GM21528 (cell line): ENCODE results near the gene NPFFR1.
"Not testable (repeated sequence)": the region's sequence is repeated elsewhere in the genome, so short reads cannot be mapped to it uniquely, and the experiment has no call there.

Experiments
- ATAC-seq: cut with Tn5 transposase; IDR thresholded peaks from one replicate; pipeline ENCODE4 v1.9.1; 2021; ENCODE audit warnings: mild to moderate bottlenecking, moderate library complexity; ENCODE audit not compliant: unreplicated experiment, low FRiP score

NPFFR1 gene

DNA sequence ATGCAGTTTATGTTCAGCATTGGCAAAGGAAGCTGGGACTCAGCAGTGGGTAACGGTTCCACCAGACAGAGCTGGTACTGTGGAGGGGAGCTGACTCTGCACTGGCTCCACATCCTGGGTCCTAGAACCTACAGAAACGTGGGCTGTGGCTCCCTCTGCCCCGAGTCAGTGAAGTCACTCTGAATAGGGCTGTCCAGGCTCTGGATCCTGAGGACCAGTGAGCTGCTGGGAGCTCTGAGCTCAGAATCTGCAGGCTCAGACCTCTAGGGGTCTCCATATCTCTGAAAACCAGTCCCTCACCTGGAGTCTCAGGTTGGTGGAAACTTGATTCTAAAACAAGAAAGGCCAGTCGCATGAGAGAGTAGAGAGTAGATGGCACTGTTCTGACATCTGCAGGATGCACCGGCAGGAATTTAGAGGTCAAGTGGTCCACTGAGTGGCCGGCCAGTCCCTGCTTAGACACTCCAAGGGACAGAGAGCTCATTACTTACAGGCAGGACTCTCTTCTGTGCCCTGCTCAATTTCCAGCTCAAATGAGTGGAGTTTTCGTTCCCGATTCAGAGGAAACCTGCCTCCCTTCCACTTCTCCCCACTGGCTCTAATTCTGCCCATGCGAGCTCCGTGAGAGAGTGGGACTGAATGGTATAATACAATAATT, 18.6 kb downstream of the NPFFR1 start:
- no peak for ATAC-seq

DNA sequence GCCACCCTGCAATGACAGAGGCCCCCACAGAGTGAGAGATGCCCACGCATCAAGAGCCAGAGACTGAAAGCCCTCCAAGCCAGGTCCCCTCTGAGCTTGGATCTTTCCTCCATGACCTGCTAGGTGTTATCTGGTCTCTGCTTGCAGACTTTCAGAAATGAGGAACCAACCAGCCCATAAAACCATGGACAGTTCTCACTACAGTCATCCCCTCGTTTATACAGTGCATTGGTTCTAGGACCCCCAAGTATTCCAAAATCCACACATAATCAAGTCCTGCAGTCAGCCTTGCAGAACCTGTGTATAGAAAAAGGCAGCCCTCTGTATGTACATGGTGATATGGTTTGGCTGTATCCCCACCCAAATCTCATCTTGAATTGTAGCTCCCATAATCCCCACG, 23.1 kb downstream of the NPFFR1 start:
- ATAC-seq = no peak

DNA sequence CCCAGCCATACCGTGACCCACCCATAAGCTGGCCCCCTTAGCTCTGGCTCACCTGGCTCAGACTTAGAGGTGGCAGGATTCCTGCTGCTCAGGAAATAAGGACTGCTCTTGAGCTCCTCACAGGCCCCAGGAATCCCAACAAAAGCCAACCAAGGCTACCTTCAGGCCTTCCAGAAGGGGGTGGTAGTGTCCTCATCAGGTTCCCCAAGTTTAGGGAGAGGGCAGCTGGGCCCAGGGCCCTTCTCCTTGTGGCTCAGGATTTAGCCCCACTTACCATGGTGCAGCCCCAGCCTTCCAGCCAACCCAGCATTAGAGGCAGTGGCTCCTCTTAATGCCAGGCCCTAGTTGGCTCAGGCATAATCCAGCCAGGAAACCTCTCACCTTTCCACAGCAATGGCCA, 23.5 kb downstream of the NPFFR1 start:
- no peak for ATAC-seq

DNA sequence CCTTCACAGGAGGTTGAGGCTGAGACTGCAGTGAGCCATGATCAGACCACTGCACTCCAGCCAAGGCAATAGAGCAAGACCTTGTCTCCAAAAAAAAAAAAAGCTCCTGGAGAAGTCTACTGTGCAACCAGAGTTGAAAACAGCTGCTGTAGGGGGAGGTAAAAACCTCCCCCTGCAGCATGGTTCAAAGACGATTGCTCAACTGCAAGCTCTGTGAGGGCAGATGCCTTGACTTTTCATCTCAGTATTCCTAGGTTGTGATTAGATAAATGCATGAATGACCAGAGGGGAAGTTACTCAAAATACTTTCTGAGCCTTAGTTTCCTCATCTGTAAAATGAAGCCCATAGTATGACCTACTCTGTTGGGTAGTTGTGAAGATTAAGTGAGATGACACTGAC, 25.6 kb downstream of the NPFFR1 start:
- ATAC-seq = no peak

DNA sequence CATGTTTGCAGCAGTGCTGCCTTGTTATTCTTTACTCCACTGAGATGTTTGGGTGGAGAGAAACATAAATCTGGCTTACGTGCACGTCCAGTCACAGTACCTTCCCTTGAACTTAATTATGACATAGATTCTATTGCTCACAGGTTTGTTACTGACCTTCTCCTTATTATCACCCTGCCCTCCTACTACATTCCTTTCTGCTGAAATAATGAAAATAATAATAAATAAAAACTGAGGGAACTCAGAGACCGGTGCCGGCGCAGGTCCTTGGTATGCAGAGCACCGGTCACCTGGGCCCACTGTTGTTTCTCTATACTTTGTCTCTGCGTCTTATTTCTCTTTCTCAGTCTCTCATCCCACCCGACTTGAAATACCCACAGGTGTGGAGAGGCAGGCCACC, 26.0 kb downstream of the NPFFR1 start:
- ATAC-seq = not testable (repeated sequence)

DNA sequence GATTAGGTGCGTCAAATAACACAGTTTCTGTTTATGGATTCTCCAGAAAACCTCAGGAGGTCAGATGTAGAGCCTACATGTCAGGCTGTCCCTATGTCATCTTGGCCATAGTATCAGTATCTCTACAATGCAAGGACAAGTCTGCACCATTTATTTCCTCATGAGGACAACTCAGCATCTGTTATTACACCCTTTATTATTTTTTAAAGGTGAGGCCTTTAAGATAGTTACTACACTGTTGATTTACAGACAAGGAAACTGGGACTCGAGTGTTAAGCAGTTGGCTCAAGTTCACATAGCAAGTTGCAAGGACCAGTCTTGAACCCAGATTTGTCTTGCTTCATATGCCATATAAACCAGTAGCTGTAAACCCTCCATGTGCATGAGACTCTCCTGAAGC, 27.3 kb downstream of the NPFFR1 start:
- no peak for ATAC-seq

DNA sequence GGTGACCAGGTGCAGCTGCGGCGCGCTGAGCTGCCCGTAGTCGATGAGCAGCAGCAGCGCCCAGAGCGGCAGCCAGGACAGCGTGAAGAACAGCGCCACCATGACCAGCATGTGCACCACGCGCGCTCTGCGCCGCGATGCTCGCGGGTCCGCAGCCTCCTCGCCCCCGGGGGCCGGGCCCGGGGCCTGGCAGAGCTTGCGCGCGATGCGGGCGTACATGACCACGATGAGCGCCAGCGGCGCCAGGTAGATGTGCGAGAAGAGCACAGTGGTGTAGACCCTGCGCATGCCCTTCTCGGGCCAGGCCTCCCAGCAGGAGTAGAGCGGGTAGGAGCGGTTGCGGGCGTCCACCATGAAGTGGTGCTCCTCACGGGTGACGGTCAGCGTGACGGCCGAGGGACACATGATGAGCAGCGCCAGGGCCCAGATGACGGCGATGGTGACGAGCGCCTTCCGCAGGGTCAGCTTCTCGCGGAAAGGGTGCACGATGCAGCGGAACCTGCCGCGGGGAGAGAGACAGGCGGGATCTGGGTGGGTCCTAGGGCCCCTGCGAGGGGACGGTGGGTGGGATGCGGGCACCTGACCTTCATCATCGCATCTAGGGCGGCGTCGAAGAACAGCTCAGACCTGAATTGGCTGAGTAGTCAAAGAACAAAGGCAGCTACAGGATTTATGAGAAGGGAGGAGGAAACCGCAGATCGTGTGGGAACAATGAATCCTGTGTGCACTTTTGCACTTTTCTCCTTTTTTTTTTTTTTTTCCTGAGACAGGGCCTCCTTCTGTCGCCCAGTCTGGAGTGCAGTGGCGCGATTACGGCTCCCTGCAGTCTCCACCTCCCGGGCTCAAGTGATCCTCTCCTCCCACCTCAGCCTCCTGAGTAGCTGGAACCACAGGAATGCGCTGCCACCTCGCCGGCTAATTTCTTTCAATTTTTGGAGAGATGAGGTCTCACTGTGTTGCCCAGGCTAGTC, 28.2 kb downstream of the NPFFR1 start:
- ATAC-seq = no peak

DNA sequence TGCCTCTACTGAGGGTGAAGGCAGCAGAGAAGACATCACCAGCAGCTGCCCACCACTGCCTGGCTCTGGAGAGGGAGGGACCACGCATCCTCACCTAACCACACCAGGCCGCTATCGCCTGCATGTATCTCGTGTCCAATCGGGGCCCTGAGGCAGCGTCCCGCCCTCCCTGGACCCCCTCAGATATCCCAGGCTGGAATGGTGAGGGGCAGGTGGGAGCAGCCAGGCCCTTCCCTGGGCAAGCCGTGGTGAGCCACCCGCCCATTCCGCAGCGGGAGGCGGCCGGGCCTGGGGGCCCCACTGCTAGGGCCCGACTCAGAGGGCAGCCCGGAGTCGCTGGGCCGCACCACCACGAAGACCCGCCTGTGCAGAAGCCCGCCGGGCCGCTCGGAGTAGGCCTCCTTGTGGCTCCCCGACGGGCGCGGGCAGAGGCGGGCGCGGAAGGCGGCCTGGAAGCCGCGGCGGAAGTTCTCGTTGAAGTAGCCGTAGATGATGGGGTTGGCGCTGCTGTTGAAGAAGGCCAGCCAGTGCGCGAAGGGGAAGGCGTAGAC, 29.0 kb downstream of the NPFFR1 start:
- no peak for ATAC-seq

DNA sequence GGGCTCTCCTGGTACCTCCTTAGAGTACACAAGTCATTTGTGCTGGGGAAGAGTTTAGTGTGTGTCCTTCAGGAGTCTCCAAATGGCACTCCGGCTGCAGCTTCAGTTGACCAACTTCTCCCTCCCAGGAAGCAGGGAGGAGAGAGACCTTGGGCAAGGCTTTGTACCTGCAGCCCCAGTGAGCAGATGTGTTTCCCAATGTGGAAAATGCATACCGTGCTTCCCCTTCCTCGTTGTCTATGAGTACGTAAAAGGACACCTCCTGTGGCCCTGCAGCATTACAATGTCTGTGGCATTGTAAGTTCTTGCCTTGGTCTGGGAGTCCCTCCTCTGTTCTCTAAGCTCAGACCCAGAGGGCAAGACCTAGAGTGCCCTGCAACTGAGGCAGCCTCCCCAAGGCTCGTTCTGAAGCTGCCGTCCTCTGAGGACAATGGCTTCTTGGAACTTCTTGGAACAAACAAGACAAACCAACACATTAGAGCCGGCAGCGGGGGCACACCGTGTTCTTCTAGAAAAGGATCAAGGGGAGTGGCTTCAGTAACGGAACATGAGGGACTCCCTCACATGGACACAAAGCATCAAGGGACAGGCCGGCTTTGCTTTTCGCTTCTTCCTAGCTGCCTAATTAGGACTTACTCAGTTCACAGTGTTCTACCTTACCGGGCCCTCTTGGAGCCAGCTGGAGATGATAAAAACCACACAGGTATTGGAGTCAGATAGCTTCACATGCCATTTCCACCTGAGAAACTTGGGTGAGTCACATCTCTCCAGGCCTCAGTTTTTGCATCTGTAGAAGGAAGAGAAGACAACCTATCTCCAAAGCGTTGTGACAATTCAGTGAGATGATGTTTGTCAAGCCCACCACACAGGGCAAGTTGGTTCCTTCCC, 29.7 kb downstream of the NPFFR1 start:
- no peak for ATAC-seq

DNA sequence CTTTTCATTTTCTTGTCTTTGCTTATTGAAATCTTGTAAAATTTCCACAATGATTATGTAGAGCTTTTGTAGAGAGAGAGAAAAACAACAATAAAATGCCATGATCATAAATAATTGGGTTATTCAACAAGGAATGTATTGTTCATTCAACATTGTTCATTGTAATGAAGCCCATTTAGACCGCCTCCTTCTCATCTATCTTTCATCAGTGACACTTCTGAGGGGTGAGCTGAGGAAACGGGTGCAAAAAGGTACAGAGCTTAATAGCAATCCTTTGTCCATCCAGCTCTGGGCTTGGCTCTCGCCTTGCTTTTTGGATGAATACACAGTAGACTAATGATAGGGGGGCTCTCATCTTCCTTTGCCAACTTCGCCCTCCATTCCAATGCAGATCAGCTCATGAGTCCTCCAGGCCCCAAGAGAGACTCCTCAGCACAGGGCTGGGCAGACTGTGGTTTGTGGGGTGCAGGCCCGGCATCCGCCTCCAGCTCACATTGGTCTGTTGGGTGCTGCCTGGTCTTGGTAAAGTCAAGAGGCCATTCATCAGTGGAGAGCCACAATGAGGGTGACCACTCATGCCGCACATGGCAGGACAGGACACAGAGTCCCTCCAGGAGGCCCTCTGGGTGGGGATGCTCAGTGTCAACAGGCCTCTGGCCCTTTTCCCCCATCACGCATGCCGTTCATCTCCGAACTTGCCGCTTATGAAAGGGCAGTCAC, 32.7 kb downstream of the NPFFR1 start:
- no peak for ATAC-seq

DNA sequence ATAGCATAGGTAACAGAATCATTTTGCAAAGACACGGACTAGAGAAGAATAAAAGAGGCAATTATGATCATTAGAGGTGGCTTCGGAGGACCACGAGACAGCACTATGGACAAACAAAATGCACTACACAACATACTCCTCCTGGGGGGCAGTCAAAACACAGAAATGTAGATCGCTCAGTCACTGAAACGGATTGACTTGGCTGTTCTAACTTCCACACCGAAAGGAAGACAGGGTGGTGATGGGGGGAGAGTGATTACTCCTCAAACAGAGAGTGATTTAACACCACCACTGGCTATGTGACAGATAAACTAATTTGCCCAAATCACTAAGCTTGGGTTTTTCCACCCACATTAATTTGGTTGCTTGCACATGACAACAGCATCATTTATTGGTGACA, 36.4 kb downstream of the NPFFR1 start:
- no peak for ATAC-seq

DNA sequence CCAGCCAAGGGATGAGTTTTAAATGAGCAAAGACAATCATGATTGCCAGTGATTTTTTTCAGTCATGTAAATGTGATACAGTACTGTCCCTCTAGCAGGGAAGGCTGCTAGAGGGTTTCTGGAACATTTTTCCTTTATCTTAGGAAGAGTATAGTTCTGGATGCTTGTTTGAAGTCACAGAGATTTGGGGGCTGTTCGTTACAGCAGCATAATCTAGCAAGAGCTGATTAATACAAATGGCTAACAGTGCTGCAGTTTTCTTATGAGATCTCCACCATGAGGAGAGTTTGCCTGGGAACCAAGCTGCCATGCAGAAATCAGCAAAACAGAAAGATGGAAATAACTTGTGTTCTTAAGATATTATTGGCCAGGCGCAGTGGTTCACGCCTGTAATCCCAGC, 42.7 kb downstream of the NPFFR1 start:
- no peak for ATAC-seq

DNA sequence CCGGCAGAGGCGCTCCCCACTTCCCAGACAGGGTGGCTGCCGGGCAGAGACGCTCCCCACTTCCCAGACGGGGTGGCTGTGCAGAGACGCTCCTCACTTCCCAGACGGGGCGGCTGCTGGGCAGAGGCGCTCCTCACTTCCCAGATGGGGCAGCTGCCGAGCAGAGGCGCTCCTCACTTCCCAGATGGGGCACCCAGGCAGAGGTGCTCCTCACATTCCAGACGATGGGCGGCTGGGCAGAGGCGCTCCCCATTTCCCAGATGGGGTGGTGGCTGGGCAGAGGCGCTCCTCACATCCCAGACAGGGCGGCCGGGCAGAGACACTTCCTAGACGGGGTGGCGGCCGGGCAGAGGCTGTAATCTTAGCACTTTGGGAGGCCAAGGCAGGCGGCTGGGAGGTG, 43.8 kb downstream of the NPFFR1 start:
- ATAC-seq = not testable (repeated sequence)

DNA sequence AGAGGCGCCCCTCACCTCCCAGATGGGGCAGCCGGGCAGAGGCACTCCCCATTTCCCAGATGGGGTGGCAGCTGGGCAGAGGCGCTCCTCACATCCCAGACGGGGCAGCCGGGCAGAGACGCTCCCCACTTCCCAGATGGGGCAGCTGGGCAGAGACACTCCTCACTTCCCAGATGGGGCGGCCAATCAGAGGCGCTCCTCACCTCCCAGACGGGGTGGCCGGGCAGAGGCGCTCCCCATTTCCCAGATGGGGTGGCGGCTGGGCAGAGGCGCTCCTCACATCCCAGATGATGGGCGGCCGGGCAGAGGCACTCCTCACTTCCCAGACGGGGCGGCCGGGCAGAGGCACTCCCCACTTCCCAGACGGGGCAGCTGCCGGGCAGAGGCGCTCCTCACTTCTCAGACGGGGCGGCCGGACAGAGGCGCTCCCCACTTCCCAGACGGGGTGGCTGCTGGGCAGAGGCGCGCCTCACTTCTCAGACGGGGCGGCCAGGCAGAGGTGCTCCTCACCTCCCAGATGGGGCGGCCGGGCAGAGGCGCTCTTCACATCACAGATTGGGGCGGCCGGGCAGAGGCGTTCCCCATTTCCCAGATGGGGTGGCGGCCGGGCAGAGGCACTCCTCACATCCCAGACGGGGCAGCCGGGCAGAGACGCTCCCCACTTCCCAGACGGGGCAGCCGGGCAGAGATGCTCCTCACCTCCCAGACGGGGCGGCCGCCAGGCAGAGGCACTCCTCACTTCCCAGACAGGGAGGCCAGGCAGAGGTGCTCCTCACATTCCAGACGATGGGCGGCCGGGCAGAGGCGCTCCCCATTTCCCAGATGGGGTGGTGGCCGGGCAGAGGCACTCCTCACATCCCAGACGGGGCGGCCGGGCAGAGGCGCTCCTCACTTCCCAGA, 44.5 kb downstream of the NPFFR1 start:
- ATAC-seq = not testable (repeated sequence)

DNA sequence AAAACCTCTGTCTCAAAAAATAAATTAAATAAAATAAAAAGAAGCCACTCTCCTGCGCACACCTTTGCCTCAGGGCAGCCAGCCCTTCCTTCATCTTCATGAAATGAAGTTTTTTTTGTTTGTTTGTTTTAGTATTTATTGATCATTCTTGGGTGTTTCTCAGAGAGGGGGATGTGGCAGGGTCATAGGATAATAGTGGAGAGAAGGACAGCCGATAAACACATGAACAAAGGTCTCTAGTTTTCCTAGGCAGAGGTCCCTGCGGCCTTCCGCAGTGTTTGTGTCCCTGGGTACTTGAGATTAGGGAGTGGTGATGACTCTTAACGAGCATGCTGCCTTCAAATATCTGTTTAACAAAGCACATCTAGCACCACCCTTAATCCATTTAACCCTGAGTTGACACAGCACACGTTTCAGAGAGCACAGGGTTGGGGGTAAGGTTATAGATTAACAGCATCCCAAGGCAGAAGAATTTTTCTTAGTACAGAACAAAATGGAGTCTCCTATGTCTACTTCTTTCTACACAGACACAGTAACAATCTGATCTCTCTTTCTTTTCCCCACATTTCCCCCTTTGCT, 45.8 kb downstream of the NPFFR1 start:
- not testable (repeated sequence) for ATAC-seq

DNA sequence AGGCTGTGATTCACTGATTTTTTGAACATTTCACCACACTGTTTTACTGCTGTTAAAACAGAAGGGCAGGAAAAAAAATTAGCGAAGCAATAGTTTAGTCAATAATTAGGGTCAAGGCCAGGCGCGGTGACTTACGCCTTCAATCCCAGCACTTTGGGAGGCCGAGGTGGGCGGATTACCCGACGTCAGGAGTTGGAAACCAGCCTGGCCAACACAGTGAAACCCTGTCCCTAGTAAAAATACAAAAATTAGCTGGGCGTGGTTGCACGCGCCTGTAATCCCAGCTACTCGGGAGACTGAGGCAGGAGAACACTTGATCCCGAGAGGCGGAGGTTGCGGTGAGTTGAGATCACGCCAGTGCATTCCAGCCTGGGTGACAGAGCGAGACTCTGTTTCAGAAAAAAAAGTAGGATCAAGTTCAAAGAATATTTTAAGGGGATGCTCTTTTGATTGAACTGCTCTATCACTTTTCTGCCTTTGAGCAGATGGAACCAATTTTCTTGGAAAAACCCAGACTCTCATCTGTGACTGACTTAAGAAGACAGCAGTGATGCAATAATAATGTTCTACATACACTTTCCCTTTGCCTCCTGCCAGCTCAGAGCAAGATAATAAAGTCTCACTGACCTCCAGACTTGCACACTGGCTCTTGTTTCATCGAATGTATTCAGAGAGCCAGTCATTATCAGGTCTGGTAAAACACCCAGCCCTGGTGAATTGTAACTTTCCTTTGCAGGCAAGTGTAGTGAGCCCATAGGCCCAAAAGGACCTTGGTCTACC, 48.9 kb downstream of the NPFFR1 start:
- ATAC-seq = no peak

DNA sequence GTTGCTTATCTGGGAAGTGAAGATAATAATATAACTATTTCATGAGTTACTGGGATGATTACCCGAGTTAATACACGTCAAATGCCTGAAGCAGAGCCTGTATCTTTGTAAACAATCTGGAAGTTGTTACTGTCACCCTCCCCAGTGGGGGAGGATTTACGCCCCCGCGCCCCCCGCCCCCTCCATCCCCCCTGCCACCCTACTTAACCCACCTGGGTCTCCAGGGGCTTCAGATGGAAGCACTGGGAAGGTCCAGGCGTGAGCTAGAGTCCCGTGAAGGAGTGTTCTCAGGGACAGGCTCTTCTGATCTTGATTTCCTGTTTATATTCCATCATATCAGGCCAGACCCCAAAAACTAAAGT, 49.9 kb downstream of the NPFFR1 start:
- no peak for ATAC-seq
